BJ (cell line): ENCODE data around the gene CCNQ. TPM values are rescaled to one million over a fixed set of nuclear protein-coding genes. Genes with fewer than 3 reads are reported as not detected.

Experiments used
- CTCF ChIA-PET: fragments of 350-600 bp; formaldehyde crosslinking; extraction: SDS; loops from one replicate; lab custom pipeline; 2021; ENCODE audit warnings: antibody characterized with exemption, inconsistent platforms; lab: Yijun Ruan, JAX
- POLR2A ChIA-PET: fragments of 300-600 bp; sonication (Branson Sonifier 250); formaldehyde crosslinking; extraction: SDS; loops from one replicate; lab custom pipeline; 2021; ENCODE audit warnings: antibody characterized with exemption; lab: Charles Lee
- DNase-seq: peaks from one replicate; pipeline ENCODE4 v3.0.0-alpha.2; 2011; ENCODE audit warnings: low read depth
- H3K27me3 ChIP-seq: 2 replicates; pipeline ENCODE4 v1.6.0; 2011; ENCODE audit warnings: low read length; ENCODE audit not compliant: control insufficient read depth, insufficient read depth
- H3K36me3 ChIP-seq: 2 replicates; pipeline ENCODE4 v1.5.1; 2011; ENCODE audit warnings: low read length; ENCODE audit not compliant: control insufficient read depth, insufficient read depth
- H3K4me3 ChIP-seq: 2 replicates; pipeline ENCODE4 v1.5.1; 2011; ENCODE audit warnings: low read depth, mild to moderate bottlenecking, control low read depth, low read length
- polyA plus RNA-seq: library from polyadenylated mRNA; depleted of rRNA; stranded (reverse); fragments of >200 nt; gene quantifications from 2 replicates; pipeline ENCODE4 v1.2.3, GENCODE V29; 2011
- TF ChIP-seq, protein P1 (sequence below): IDR thresholded peaks from 2 replicates; pipeline ENCODE4 v1.5.1; 2011; ENCODE audit warnings: low read depth, mild to moderate bottlenecking, control low read depth, inconsistent platforms, low read length, moderate library complexity; ENCODE audit not compliant: insufficient read depth

The CCNQ gene
- polyA plus RNA-seq, 1 experiment: 44.0 TPM

DNA sequence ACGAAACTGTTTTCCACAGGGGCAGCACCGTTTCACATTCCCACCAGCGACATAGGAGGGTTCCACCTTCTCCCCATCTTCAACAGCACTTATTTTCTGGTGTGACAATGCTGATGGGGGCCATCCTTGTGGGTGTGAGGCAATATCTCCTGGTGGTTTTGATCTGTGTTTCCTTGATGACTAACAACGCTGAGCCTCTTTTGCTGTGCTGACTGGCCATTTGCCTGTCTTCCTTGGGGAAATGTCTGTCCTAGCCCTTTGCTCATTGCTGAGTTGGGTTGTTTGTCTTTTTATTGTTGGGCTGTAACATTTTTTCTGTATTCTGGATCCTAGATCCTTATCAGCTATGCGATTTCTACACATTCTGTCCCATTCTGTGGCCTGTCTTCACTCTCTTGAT lies 47.8 kb downstream of the CCNQ start:
- H3K4me3 ChIP-seq: no peak overlapping the region
- H3K27me3 ChIP-seq: no peaks in the 10 kb centered on the region; the same call in 1 of the 2 replicates
- H3K36me3 ChIP-seq: no peaks in the 10 kb centered on the region
- POLR2A ChIA-PET: no interaction called here
- TF ChIP-seq, protein P1, sequence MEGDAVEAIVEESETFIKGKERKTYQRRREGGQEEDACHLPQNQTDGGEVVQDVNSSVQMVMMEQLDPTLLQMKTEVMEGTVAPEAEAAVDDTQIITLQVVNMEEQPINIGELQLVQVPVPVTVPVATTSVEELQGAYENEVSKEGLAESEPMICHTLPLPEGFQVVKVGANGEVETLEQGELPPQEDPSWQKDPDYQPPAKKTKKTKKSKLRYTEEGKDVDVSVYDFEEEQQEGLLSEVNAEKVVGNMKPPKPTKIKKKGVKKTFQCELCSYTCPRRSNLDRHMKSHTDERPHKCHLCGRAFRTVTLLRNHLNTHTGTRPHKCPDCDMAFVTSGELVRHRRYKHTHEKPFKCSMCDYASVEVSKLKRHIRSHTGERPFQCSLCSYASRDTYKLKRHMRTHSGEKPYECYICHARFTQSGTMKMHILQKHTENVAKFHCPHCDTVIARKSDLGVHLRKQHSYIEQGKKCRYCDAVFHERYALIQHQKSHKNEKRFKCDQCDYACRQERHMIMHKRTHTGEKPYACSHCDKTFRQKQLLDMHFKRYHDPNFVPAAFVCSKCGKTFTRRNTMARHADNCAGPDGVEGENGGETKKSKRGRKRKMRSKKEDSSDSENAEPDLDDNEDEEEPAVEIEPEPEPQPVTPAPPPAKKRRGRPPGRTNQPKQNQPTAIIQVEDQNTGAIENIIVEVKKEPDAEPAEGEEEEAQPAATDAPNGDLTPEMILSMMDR: no peak
- DNase-seq: peak; percentile 9
- CTCF ChIA-PET: interaction anchor here (0.6 to 1.5 kb wide), 3 partner anchors 12 to 116 kb away, joined by 3 to 5 read pairs (median 3); no protein-coding TSS in a partner anchor

DNA sequence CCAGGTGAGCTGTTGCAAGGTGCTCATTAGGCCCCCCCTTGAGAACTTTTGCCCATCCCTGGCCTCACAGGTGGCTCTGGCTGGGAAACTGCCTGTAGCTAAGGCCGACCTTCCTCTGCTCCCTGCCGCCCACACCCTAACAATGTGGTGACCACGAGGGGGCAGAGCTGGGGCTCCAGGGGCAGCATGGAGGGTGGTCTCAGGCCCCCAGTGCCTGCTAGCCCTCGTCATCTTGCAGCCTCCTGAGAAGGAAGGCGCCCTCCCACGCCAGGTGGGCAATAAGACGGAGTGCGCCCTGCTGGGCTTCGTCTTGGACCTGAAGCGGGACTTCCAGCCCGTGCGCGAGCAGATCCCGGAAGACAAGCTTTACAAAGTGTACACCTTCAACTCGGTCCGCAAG lies 49.1 kb downstream of the CCNQ start:
- Histone ChIP-seq H3K4me3 (no peak overlapping the region), H3K27me3 (no peaks in the 10 kb centered on the region; the same call in 1 of the 2 replicates), H3K36me3 (no peaks in the 10 kb centered on the region)
- TF ChIP-seq, protein P1: no peak
- ChIA-PET POLR2A (no interaction called here), CTCF (interaction anchor here (0.9 to 1.7 kb wide), 3 partner anchors 10 to 119 kb away, joined by 3 to 7 read pairs (median 3); no protein-coding TSS in a partner anchor)
- no peak for DNase-seq

DNA sequence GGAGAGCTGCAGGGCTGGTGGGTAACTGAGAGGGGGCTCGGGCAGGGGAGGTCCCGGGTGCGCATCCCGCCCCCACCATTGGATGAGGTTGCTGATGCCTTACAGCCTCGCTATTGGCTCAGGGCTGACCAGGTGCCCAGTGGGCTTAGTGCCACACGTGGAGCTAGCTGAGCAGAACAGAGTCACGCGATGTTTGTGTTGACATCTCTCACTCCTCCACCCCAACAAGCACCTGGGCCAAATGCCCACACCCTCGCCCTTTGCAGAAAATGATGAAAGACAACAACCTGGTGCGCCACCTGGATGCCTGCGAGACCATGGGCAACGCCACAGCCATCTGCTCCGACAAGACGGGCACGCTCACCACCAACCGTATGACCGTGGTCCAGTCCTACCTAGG lies 49.7 kb downstream of the CCNQ start:
- TF ChIP-seq, protein P1: no peak
- DNase-seq: no peak
- ChIA-PET CTCF (interaction anchor here (0.8 to 1.7 kb wide), 2 partner anchors 10 to 119 kb away, joined by 3 to 7 read pairs; no protein-coding TSS in a partner anchor), POLR2A (no interaction called here)
- no peaks in the 10 kb centered on the region for H3K36me3 ChIP-seq
- H3K4me3 ChIP-seq: no peak overlapping the region
- no peaks in the 10 kb centered on the region; the same call in 1 of the 2 replicates for H3K27me3 ChIP-seq

DNA sequence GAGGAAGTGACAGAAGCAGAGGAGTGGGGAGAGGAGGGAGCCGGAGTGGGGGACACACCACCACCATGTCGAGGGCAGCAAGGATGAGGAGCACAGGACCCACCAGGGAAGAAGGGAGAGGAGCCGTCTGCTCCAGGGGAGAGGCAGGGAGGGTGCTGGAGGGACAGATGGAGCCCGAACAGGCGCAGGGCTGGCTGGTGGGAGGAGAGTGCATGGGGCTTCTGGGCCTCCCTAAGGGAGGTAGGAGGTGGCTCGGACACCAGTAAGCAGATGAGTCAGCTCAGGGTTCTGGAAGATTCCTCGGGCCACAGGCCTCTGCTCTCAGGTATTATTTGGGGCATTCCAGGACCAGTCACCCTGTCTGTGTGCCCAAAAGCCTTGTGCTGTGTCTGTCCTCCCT lies 51.7 kb downstream of the CCNQ start:
- CTCF ChIA-PET: interaction anchor here (1.3 kb wide), 1 partner anchor 8 kb away, joined by 5 read pairs; no protein-coding TSS in a partner anchor
- POLR2A ChIA-PET: no interaction called here

DNA sequence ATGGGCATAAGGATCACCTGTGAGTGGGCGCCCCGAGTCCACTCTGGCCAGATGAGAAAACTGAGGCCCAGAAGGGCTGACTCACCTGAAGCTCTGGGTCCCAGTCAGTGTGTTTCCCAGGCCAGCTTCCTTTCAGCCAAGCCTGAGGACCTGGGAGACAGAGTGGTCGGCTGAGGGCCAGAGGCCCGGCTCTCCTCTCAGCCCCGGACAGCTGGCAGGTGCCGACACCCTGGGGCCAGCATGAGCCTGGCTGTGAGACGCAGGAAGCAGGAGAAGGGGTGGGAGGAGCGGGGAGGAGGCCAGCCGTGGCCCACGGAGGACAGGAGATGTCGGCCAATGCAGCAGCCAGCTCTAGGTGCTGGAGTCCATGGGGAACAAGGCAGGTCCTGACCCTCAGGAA lies 52.6 kb downstream of the CCNQ start:
- ChIA-PET POLR2A (no interaction called here), CTCF (interaction anchor here (1.3 kb wide), 1 partner anchor 8 kb away, joined by 3 read pairs; no protein-coding TSS in a partner anchor)
- H3K36me3 ChIP-seq: no peaks in the 10 kb centered on the region
- no peak for DNase-seq
- H3K27me3 ChIP-seq: no peaks in the 10 kb centered on the region; the same call in 1 of the 2 replicates
- TF ChIP-seq, protein P1: no peak
- no peak overlapping the region for H3K4me3 ChIP-seq

More for the DNA sequence above, 51.7 kb downstream of the CCNQ start:
- TF ChIP-seq, protein P1: no peak
- Histone ChIP-seq H3K36me3 (no peaks in the 10 kb centered on the region), H3K4me3 (no peak overlapping the region), H3K27me3 (no peaks in the 10 kb centered on the region; the same call in 1 of the 2 replicates)
- no peak for DNase-seq
